ENCODE results near the gene RLBP1.

Gene RLBP1

GRCh38 chr15:89187301-89187985, 33.9 kb downstream of the RLBP1 start:
- no peak for TF ChIP-seq YY1 (IDR thresholded peaks at IDR 0.05; ENCODE audit: insufficient read depth, insufficient read length)
- TF ChIP-seq SUZ12 (IDR thresholded peaks at IDR 0.05; ENCODE audit: extremely low read depth, insufficient read depth, insufficient read length): no peak
- TF ChIP-seq ZNF274 (IDR thresholded peaks at IDR 0.05; ENCODE audit: low read depth, low read length): no peak
- H3K4me1 ChIP-seq (ENCODE audit: insufficient read depth, insufficient read length): no peaks in the 10 kb centered on the region
- H3K4me3 ChIP-seq (ENCODE audit: insufficient read length, low read depth): no peak overlapping the region
- peaks cover 42% of the 10 kb centered on the region for H3K36me3 ChIP-seq (ENCODE audit: insufficient read depth, insufficient read length, low read length)
- H3K27me3 ChIP-seq (ENCODE audit: insufficient read depth, insufficient read length): no peaks in the 10 kb centered on the region
- no peak for DNase-seq (ENCODE audit: low read depth, low spot score)
- no peaks in the 10 kb centered on the region for H3K9me3 ChIP-seq (ENCODE audit: insufficient read depth, low read length)
- no peak overlapping the region for H3K9ac ChIP-seq (ENCODE audit: insufficient read length, low read depth)

- Histone ChIP-seq H3K9ac (ENCODE audit: insufficient read length, low read depth) (no peak overlapping the region), H3K36me3 (ENCODE audit: insufficient read depth, insufficient read length, low read length) (peaks cover 38% of the 10 kb centered on the region)
Measured at GRCh38 chr15:89186803-89187202, 34.6 kb downstream of the RLBP1 start.

GRCh38 chr15:89184886-89185526, 36.4 kb downstream of the RLBP1 start:
- Histone ChIP-seq H3K36me3 (ENCODE audit: insufficient read depth, insufficient read length, low read length) (peaks cover 26% of the 10 kb centered on the region), H3K4me3 (ENCODE audit: insufficient read length, low read depth) (no peak overlapping the region), H3K27me3 (ENCODE audit: insufficient read depth, insufficient read length) (no peaks in the 10 kb centered on the region), H3K9ac (ENCODE audit: insufficient read length, low read depth) (no peak overlapping the region), H3K9me3 (ENCODE audit: insufficient read depth, low read length) (no peaks in the 10 kb centered on the region), H3K4me1 (ENCODE audit: insufficient read depth, insufficient read length) (no peaks in the 10 kb centered on the region)
- DNase-seq (ENCODE audit: low read depth, low spot score): no peak
- TF ChIP-seq ZNF274 (IDR thresholded peaks at IDR 0.05; ENCODE audit: low read depth, low read length) (no peak), YY1 (IDR thresholded peaks at IDR 0.05; ENCODE audit: insufficient read depth, insufficient read length) (no peak), SUZ12 (IDR thresholded peaks at IDR 0.05; ENCODE audit: extremely low read depth, insufficient read depth, insufficient read length) (no peak)

More at GRCh38 chr15:89186803-89187202, 34.6 kb downstream of the RLBP1 start:
- Histone ChIP-seq H3K4me3 (ENCODE audit: insufficient read length, low read depth) (no peak overlapping the region), H3K27me3 (ENCODE audit: insufficient read depth, insufficient read length) (no peaks in the 10 kb centered on the region), H3K4me1 (ENCODE audit: insufficient read depth, insufficient read length) (no peaks in the 10 kb centered on the region), H3K9me3 (ENCODE audit: insufficient read depth, low read length) (no peaks in the 10 kb centered on the region)
- DNase-seq (ENCODE audit: low read depth, low spot score): no peak
- TF ChIP-seq YY1 (IDR thresholded peaks at IDR 0.05; ENCODE audit: insufficient read depth, insufficient read length): no peak
- no peak for TF ChIP-seq ZNF274 (IDR thresholded peaks at IDR 0.05; ENCODE audit: low read depth, low read length)
- TF ChIP-seq SUZ12 (IDR thresholded peaks at IDR 0.05; ENCODE audit: extremely low read depth, insufficient read depth, insufficient read length): no peak

GRCh38 chr15:89184357-89184756, 37.0 kb downstream of the RLBP1 start:
- H3K4me3 ChIP-seq (ENCODE audit: insufficient read length, low read depth): no peak overlapping the region
- DNase-seq (ENCODE audit: low read depth, low spot score): no peak
- peaks cover 24% of the 10 kb centered on the region for H3K36me3 ChIP-seq (ENCODE audit: insufficient read depth, insufficient read length, low read length)
- TF ChIP-seq ZNF274 (IDR thresholded peaks at IDR 0.05; ENCODE audit: low read depth, low read length): no peak
- no peak for TF ChIP-seq YY1 (IDR thresholded peaks at IDR 0.05; ENCODE audit: insufficient read depth, insufficient read length)
- no peak overlapping the region for H3K9ac ChIP-seq (ENCODE audit: insufficient read length, low read depth)
- H3K4me1 ChIP-seq (ENCODE audit: insufficient read depth, insufficient read length): no peaks in the 10 kb centered on the region
- H3K9me3 ChIP-seq (ENCODE audit: insufficient read depth, low read length): no peaks in the 10 kb centered on the region
- no peaks in the 10 kb centered on the region for H3K27me3 ChIP-seq (ENCODE audit: insufficient read depth, insufficient read length)

- H3K9ac ChIP-seq (ENCODE audit: insufficient read length, low read depth): no peak overlapping the region
- TF ChIP-seq YY1 (IDR thresholded peaks at IDR 0.05; ENCODE audit: insufficient read depth, insufficient read length) (no peak), ZNF274 (IDR thresholded peaks at IDR 0.05; ENCODE audit: low read depth, low read length) (no peak), SUZ12 (IDR thresholded peaks at IDR 0.05; ENCODE audit: extremely low read depth, insufficient read depth, insufficient read length) (no peak)
- DNase-seq (ENCODE audit: low read depth, low spot score): no peak
- no peak overlapping the region for H3K4me3 ChIP-seq (ENCODE audit: insufficient read length, low read depth)
- no peaks in the 10 kb centered on the region for H3K27me3 ChIP-seq (ENCODE audit: insufficient read depth, insufficient read length)
- peaks cover 29% of the 10 kb centered on the region for H3K36me3 ChIP-seq (ENCODE audit: insufficient read depth, insufficient read length, low read length)
- H3K4me1 ChIP-seq (ENCODE audit: insufficient read depth, insufficient read length): no peaks in the 10 kb centered on the region
- no peaks in the 10 kb centered on the region for H3K9me3 ChIP-seq (ENCODE audit: insufficient read depth, low read length)
Measured at GRCh38 chr15:89179966-89180875, 41.2 kb downstream of the RLBP1 start.

- no peak overlapping the region for H3K4me3 ChIP-seq (ENCODE audit: insufficient read length, low read depth)
- DNase-seq (ENCODE audit: low read depth, low spot score): no peak
- H3K9me3 ChIP-seq (ENCODE audit: insufficient read depth, low read length): no peaks in the 10 kb centered on the region
- peaks cover 27% of the 10 kb centered on the region for H3K36me3 ChIP-seq (ENCODE audit: insufficient read depth, insufficient read length, low read length)
- no peaks in the 10 kb centered on the region for H3K27me3 ChIP-seq (ENCODE audit: insufficient read depth, insufficient read length)
- H3K9ac ChIP-seq (ENCODE audit: insufficient read length, low read depth): no peak overlapping the region
- TF ChIP-seq YY1 (IDR thresholded peaks at IDR 0.05; ENCODE audit: insufficient read depth, insufficient read length): no peak
- TF ChIP-seq ZNF274 (IDR thresholded peaks at IDR 0.05; ENCODE audit: low read depth, low read length): no peak
- TF ChIP-seq SUZ12 (IDR thresholded peaks at IDR 0.05; ENCODE audit: extremely low read depth, insufficient read depth, insufficient read length): no peak
- no peaks in the 10 kb centered on the region for H3K4me1 ChIP-seq (ENCODE audit: insufficient read depth, insufficient read length)
Measured at GRCh38 chr15:89178307-89178977, 42.9 kb downstream of the RLBP1 start.

All from NT2/D1 (cell line).